Occipital lobe (tissue), 2 donors: ENCODE measurements around the gene MYCBP2. TPM values are rescaled to one million over a fixed set of nuclear protein-coding genes. Genes with fewer than 3 reads are reported as not detected.
"Not testable (repeated sequence)": the region's sequence is repeated elsewhere in the genome, so short reads cannot be mapped to it uniquely, and the experiment has no call there.

Experiments used
- DNase-seq: peaks from one replicate; lab custom pipeline; 2025; lab: John Stamatoyannopoulos, UW
- total RNA-seq: library from RNA; depleted of rRNA; stranded (reverse); fragments of >200 nt; gene quantifications from one replicate; pipeline ENCODE4 v1.2.3, GENCODE V29; 2014

The MYCBP2 gene
- total RNA-seq, 1 donor from 2014 or later = 284 TPM

- DNase-seq = no peak
Observed at GRCh38 chr13:77213644-77214043, 113.2 kb downstream of the MYCBP2 start.

GRCh38 chr13:77207943-77208342 lies 119.0 kb downstream of the MYCBP2 start:
- no peak for DNase-seq

GRCh38 chr13:77198995-77199394 lies 127.9 kb downstream of the MYCBP2 start:
- not testable (repeated sequence) for DNase-seq

GRCh38 chr13:77196052-77196618 lies 130.8 kb downstream of the MYCBP2 start:
- DNase-seq = no peak

GRCh38 chr13:77190349-77190958 lies 136.4 kb downstream of the MYCBP2 start:
- no peak for DNase-seq

GRCh38 chr13:77185721-77186120 lies 141.2 kb downstream of the MYCBP2 start:
- DNase-seq = no peak

- no peak for DNase-seq
Observed at GRCh38 chr13:77184455-77184854, 142.4 kb downstream of the MYCBP2 start.

- DNase-seq = no peak
Observed at GRCh38 chr13:77180011-77180410, 146.9 kb downstream of the MYCBP2 start.

GRCh38 chr13:77177646-77178045 lies 149.2 kb downstream of the MYCBP2 start:
- DNase-seq = no peak

- DNase-seq = no peak
Observed at GRCh38 chr13:77176350-77176749, 150.5 kb downstream of the MYCBP2 start.

GRCh38 chr13:77172650-77173049 lies 154.2 kb downstream of the MYCBP2 start:
- DNase-seq = no peak

GRCh38 chr13:77171451-77171850 lies 155.4 kb downstream of the MYCBP2 start:
- no peak for DNase-seq

GRCh38 chr13:77168237-77168636 lies 158.7 kb downstream of the MYCBP2 start:
- DNase-seq = no peak

- DNase-seq = no peak
Observed at GRCh38 chr13:77150651-77151050, 176.2 kb downstream of the MYCBP2 start.

- DNase-seq = no peak
Observed at GRCh38 chr13:77143431-77143830, 183.5 kb downstream of the MYCBP2 start.

- DNase-seq = no peak
Observed at GRCh38 chr13:77139306-77139705, 187.6 kb downstream of the MYCBP2 start.

GRCh38 chr13:77138813-77139212 lies 188.1 kb downstream of the MYCBP2 start:
- DNase-seq = no peak

- DNase-seq = no peak
Observed at GRCh38 chr13:77136902-77137420, 189.9 kb downstream of the MYCBP2 start.

GRCh38 chr13:77124423-77124822 lies 202.5 kb downstream of the MYCBP2 start:
- no peak for DNase-seq

GRCh38 chr13:77118134-77118533 lies 208.8 kb downstream of the MYCBP2 start:
- no peak for DNase-seq

GRCh38 chr13:77114271-77114670 lies 212.6 kb downstream of the MYCBP2 start:
- DNase-seq = no peak

- no peak for DNase-seq
Observed at GRCh38 chr13:77113496-77113895, 213.4 kb downstream of the MYCBP2 start.

GRCh38 chr13:77105051-77105450 lies 221.8 kb downstream of the MYCBP2 start:
- DNase-seq = no peak
